Measurements from ENCODE around the gene SCARB1.

DNA sequence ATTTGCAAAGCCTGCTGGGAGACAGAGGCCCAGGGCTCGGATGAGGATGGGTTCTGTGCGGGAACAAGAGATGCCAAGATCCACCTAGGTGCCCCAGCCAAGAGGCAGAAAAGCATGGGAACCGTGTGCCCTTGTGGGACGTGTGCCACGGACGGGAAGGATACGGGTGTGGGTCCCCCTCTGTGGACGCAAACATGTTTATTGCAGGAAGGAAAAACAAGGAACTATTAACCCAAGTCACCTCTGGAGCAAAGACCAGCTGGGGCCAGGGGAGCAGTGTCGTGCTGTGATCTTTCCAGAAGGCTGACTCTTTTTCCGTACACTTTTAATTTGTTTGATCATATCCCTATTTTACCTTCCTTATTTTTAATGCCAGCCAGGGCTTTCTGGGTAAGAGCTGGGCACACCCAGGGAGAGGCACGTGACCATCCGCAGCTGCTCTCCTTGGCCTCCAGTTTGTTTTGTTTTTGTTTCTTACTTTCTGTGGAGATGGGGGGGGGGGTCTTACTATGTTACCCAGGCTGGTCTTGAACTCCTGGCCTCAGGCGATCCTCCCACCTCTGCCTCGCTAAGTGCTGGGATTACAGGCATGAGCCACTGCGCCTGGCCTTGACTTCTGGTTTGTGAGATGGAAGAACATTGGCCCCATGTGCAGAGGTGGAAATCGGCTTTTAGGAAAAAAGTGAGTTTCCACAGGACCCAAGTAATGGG is 20.7 kb downstream of the SCARB1 start:
- TF ChIP-seq POLR2AphosphoS5 (IDR thresholded peaks at IDR 0.05; ENCODE audit: low read depth) (no peak), GABPA (IDR thresholded peaks at IDR 0.05; ENCODE audit: low read depth) (no peak)

Data from HL-60 (cell line).